Activated naive CD4-positive, alpha-beta T cell treated with Interleukin-2 at 50 U/mL for 16 hours (primary cell): ENCODE measurements around the gene KRAS.
A peak's percentile ranks its signal among the peaks of the same experiment; 100 is the strongest.

Experiments
- DNase-seq: peaks from one replicate; pipeline ENCODE4 v3.0.0-alpha.2; 2020

The KRAS gene

GRCh38 chr12:25254271-25254880, 3.6 kb upstream of the KRAS start:
- no peak for DNase-seq

GRCh38 chr12:25253371-25254068, 2.8 kb upstream of the KRAS start:
- DNase-seq, result no peak

- no peak for DNase-seq
These were observed 2.2 kb upstream of the KRAS start for GRCh38 chr12:25252946-25253345.

GRCh38 chr12:25251769-25252168, 1.0 kb upstream of the KRAS start:
- no peak for DNase-seq

- DNase-seq, result peak; percentile 58
These were observed 594 bp downstream of the KRAS start for GRCh38 chr12:25249931-25250738.

- DNase-seq, result no peak
These were observed 2.0 kb downstream of the KRAS start for GRCh38 chr12:25248732-25249131.

- no peak for DNase-seq
These were observed 2.6 kb downstream of the KRAS start for GRCh38 chr12:25248137-25248536.

GRCh38 chr12:25245491-25245890, 5.2 kb downstream of the KRAS start:
- DNase-seq, result no peak

GRCh38 chr12:25243680-25243990, 7.1 kb downstream of the KRAS start:
- DNase-seq, result no peak

GRCh38 chr12:25242981-25243679, 7.6 kb downstream of the KRAS start:
- no peak for DNase-seq

- no peak for DNase-seq
These were observed 9.3 kb downstream of the KRAS start for GRCh38 chr12:25241167-25242020.

GRCh38 chr12:25236626-25237025, 14.1 kb downstream of the KRAS start:
- DNase-seq, result no peak

- DNase-seq, result no peak
These were observed 14.5 kb downstream of the KRAS start for GRCh38 chr12:25236190-25236589.

- DNase-seq, result no peak
These were observed 37.4 kb downstream of the KRAS start for GRCh38 chr12:25213338-25213737.

- no peak for DNase-seq
These were observed 42.2 kb downstream of the KRAS start for GRCh38 chr12:25208554-25208953.

GRCh38 chr12:25207846-25208245, 42.9 kb downstream of the KRAS start:
- no peak for DNase-seq

- DNase-seq, result no peak
These were observed 43.3 kb downstream of the KRAS start for GRCh38 chr12:25207411-25207810.

GRCh38 chr12:25202137-25202536, 48.6 kb downstream of the KRAS start:
- no peak for DNase-seq

GRCh38 chr12:25200703-25201102, 50.0 kb downstream of the KRAS start:
- DNase-seq, result no peak

- no peak for DNase-seq
These were observed 53.1 kb downstream of the KRAS start for GRCh38 chr12:25197608-25198007.

GRCh38 chr12:25195056-25195971, 55.4 kb downstream of the KRAS start, which contains the start of the genes DNAI7 and ETFRF1:
Gene DNAI7, minus strand, starts transcription at chr12:25195160. Its CDS starts 82 bp downstream, at chr12:25195078.
Gene ETFRF1, plus strand, starts transcription at chr12:25195237. Its CDS starts 8,720 bp downstream, at chr12:25203957.
- peak; percentile 95 for DNase-seq
